IMR-90 (cell line): ENCODE measurements around the gene INO80B. TPM values are rescaled to one million over a fixed set of nuclear protein-coding genes. Genes with fewer than 3 reads are reported as not detected.

Experiments
- FOS ChIP-seq: fragments of 150-350 bp; IDR thresholded peaks from 2 replicates; pipeline ENCODE4 v1.6.1; 2016; ENCODE audit warnings: low read depth, low read length
- polyA plus RNA-seq, 3 experiments: library from polyadenylated mRNA; depleted of rRNA; stranded (reverse); fragments of >200 nt; gene quantifications; 2 replicates each; pipeline ENCODE4 v1.2.3, GENCODE V29; 2012; ENCODE audit warnings: low replicate concordance in 1 of 3
- total RNA-seq: library from RNA; depleted of rRNA; stranded (reverse); fragments of >200 nt; gene quantifications from 2 replicates; pipeline ENCODE4 v1.2.3, GENCODE V29; 2012; rRNA removed
- TF ChIP-seq, protein P1 (sequence below): conservative IDR thresholded peaks from 2 replicates; pipeline ENCODE4 v1.5.1; 2012; ENCODE audit warnings: mild to moderate bottlenecking, low read depth, low read length, improper control_type of control experiment

The INO80B gene
- total and polyA plus RNA-seq, 2 of the 4 experiments (the other 2 are of a cell fraction) = 4.5 to 10.5 TPM

- TF ChIP-seq, protein P1, sequence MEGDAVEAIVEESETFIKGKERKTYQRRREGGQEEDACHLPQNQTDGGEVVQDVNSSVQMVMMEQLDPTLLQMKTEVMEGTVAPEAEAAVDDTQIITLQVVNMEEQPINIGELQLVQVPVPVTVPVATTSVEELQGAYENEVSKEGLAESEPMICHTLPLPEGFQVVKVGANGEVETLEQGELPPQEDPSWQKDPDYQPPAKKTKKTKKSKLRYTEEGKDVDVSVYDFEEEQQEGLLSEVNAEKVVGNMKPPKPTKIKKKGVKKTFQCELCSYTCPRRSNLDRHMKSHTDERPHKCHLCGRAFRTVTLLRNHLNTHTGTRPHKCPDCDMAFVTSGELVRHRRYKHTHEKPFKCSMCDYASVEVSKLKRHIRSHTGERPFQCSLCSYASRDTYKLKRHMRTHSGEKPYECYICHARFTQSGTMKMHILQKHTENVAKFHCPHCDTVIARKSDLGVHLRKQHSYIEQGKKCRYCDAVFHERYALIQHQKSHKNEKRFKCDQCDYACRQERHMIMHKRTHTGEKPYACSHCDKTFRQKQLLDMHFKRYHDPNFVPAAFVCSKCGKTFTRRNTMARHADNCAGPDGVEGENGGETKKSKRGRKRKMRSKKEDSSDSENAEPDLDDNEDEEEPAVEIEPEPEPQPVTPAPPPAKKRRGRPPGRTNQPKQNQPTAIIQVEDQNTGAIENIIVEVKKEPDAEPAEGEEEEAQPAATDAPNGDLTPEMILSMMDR = peak; percentile 44
- no peak for TF ChIP-seq FOS
Observed at GRCh38 chr2:74507145-74507925, 52.4 kb downstream of the INO80B start, which contains the start of gene PCGF1 (continued).

Other genes with a start within 250 kb of the INO80B start
- 0.18 TPM in 1 of 2 replicates, not detected in the other for gene SLC4A5, start 111.7 kb upstream of the INO80B start, total RNA-seq
- gene SLC4A5, start 111.7 kb upstream of the INO80B start, polyA plus RNA-seq (2012; rRNA removed) = 0.20 and 0.22 TPM in 2 replicates
- gene DCTN1, start 74.8 kb upstream of the INO80B start, total RNA-seq = 204 and 229 TPM in 2 replicates
- 136 and 149 TPM in 2 replicates for gene DCTN1, start 74.8 kb upstream of the INO80B start, polyA plus RNA-seq (2012; rRNA removed)
- gene C2orf81, start 33.5 kb upstream of the INO80B start, total RNA-seq = under 0.01 and 0.18 TPM in 2 replicates
- gene C2orf81, start 33.5 kb upstream of the INO80B start, polyA plus RNA-seq (2012; rRNA removed) = 0.26 and 0.74 TPM in 2 replicates
- gene WDR54, start 33.4 kb upstream of the INO80B start, total RNA-seq = 43.6 and 57.2 TPM in 2 replicates
- gene WDR54, start 33.4 kb upstream of the INO80B start, polyA plus RNA-seq (2012; rRNA removed) = 47.2 and 47.9 TPM in 2 replicates
- gene RTKN, start 13.2 kb upstream of the INO80B start, total RNA-seq = 9.4 and 11.1 TPM in 2 replicates
- gene RTKN, start 13.2 kb upstream of the INO80B start, polyA plus RNA-seq (2012; rRNA removed) = 19.7 and 22.3 TPM in 2 replicates
- 22.2 and 22.9 TPM in 2 replicates for gene WBP1, start 3.4 kb downstream of the INO80B start, total RNA-seq
- gene WBP1, start 3.4 kb downstream of the INO80B start, polyA plus RNA-seq (2012; rRNA removed) = 78.5 and 89.3 TPM in 2 replicates
- 17.8 and 21.0 TPM in 2 replicates for gene MOGS, start 10.3 kb downstream of the INO80B start, total RNA-seq
- gene MOGS, start 10.3 kb downstream of the INO80B start, polyA plus RNA-seq (2012; rRNA removed) = 45.9 and 48.4 TPM in 2 replicates
- gene MRPL53, start 17.6 kb downstream of the INO80B start, total RNA-seq = 5.2 and 6.7 TPM in 2 replicates
- 39.0 and 51.9 TPM in 2 replicates for gene MRPL53, start 17.6 kb downstream of the INO80B start, polyA plus RNA-seq (2012; rRNA removed)
- gene CCDC142, start 27.9 kb downstream of the INO80B start, total RNA-seq = 6.1 and 8.4 TPM in 2 replicates
- gene CCDC142, start 27.9 kb downstream of the INO80B start, polyA plus RNA-seq (2012; rRNA removed) = 11.1 and 14.0 TPM in 2 replicates
- gene TTC31, start 28.0 kb downstream of the INO80B start, total RNA-seq = 6.3 and 9.2 TPM in 2 replicates
- 18.8 and 20.5 TPM in 2 replicates for gene TTC31, start 28.0 kb downstream of the INO80B start, polyA plus RNA-seq (2012; rRNA removed)
- 0.18 and 0.56 TPM in 2 replicates for gene LBX2, start 44.5 kb downstream of the INO80B start, total RNA-seq
- 0.62 and 0.66 TPM in 2 replicates for gene LBX2, start 44.5 kb downstream of the INO80B start, polyA plus RNA-seq (2012; rRNA removed)
- gene PCGF1, start 52.6 kb downstream of the INO80B start, total RNA-seq = 29.2 and 31.4 TPM in 2 replicates
- gene PCGF1, start 52.6 kb downstream of the INO80B start, polyA plus RNA-seq (2012; rRNA removed) = 23.4 and 28.7 TPM in 2 replicates
- gene TLX2, start 59.4 kb downstream of the INO80B start, total RNA-seq = not detected in 2 replicates
- not detected in 2 replicates for gene TLX2, start 59.4 kb downstream of the INO80B start, polyA plus RNA-seq (2012; rRNA removed)
- not detected in 2 replicates for gene DQX1, start 71.1 kb downstream of the INO80B start, total RNA-seq
- gene DQX1, start 71.1 kb downstream of the INO80B start, polyA plus RNA-seq (2012; rRNA removed) = 0.07 and 0.14 TPM in 2 replicates
- gene AUP1, start 74.6 kb downstream of the INO80B start, total RNA-seq = 45.8 and 47.5 TPM in 2 replicates
- gene AUP1, start 74.6 kb downstream of the INO80B start, polyA plus RNA-seq (2012; rRNA removed) = 100.0 and 104 TPM in 2 replicates
- 28.1 and 34.2 TPM in 2 replicates for gene HTRA2, start 74.8 kb downstream of the INO80B start, total RNA-seq
- gene HTRA2, start 74.8 kb downstream of the INO80B start, polyA plus RNA-seq (2012; rRNA removed) = 23.6 and 25.9 TPM in 2 replicates
- 14.2 and 17.9 TPM in 2 replicates for gene LOXL3, start 98.9 kb downstream of the INO80B start, total RNA-seq
- 21.8 and 23.4 TPM in 2 replicates for gene LOXL3, start 98.9 kb downstream of the INO80B start, polyA plus RNA-seq (2012; rRNA removed)
- gene DOK1, start 99.6 kb downstream of the INO80B start, total RNA-seq = 12.2 and 15.4 TPM in 2 replicates
- gene DOK1, start 99.6 kb downstream of the INO80B start, polyA plus RNA-seq (2012; rRNA removed) = 17.5 and 17.6 TPM in 2 replicates
- not detected in 2 replicates for gene M1AP, start 193.2 kb downstream of the INO80B start, total RNA-seq
- 0.03 TPM in 1 of 2 replicates, not detected in the other for gene M1AP, start 193.2 kb downstream of the INO80B start, polyA plus RNA-seq (2012; rRNA removed)
- gene SEMA4F, start 199.2 kb downstream of the INO80B start, total RNA-seq = 3.6 and 4.7 TPM in 2 replicates
- 7.5 and 7.8 TPM in 2 replicates for gene SEMA4F, start 199.2 kb downstream of the INO80B start, polyA plus RNA-seq (2012; rRNA removed)